Liver (tissue), 3 donors: ENCODE measurements around the gene CGB5.

Experiments used
- GABPA ChIP-seq, 2 donors: IDR thresholded peaks in 1 of 2; conservative IDR thresholded peaks in 1 of 2; 2 replicates each; pipeline ENCODE4 v1.6.1; 2016; ENCODE audit warnings: antibody characterized with exemption in 2 of 2, mild to moderate bottlenecking in 1 of 2, moderate library complexity in 1 of 2
- TF ChIP-seq, protein P1 (sequence below): fragments of 150-350 bp; IDR thresholded peaks from 2 replicates; pipeline ENCODE4 v1.5.1; 2017; ENCODE audit warnings: improper control_type of control experiment, low read depth, low read length; ENCODE audit not compliant: missing input control
- TF ChIP-seq, protein P2 (sequence below): IDR thresholded peaks from 2 replicates; pipeline ENCODE4 v1.6.1; 2016; ENCODE audit warnings: antibody characterized with exemption
- donor health status: healthy.
- donor health status: healthy.

DNA sequence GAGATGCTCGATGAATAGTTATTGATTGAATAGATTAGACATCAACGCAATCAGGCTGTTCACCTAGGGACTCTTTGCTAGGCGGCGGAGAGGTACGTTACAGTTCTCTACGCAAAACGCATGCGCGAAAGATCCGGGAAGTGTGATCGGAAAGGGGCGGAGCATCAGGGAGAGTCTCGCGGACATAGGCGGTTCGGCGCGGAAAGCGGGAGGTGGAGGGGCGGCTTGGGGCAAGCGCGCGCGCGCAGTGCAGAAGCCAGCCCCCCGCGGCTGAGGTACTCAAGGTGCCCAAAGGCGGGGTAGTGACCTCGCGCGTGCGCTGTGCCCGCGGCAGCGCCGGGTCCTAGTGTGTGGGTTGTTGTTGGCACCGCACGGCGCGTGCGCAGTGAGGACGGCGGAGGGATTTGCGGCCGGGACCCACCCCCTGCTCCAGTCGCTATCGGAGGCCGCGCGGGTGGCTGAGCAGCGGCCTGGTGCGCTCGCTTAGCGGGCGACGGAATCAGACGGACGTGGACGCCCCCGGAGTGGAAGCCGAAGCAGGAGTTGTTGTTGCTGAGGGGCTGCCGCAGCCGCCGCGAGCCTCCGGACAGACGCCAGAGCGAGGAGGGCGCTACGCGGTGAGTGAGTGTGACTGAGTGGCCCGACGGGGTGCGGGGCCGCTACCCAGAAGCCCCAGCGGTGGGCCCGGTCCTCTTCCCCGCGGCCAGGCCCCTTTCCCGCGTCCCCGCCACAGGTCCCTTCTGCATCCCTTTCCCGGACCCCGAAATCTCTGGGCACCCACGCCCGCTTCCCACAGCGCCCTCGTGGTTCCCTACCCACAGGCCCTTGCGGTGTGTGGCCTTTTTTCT is 41.6 kb downstream of the CGB5 start, which contains the start of gene SNRNP70:
- TF ChIP-seq, protein P1, sequence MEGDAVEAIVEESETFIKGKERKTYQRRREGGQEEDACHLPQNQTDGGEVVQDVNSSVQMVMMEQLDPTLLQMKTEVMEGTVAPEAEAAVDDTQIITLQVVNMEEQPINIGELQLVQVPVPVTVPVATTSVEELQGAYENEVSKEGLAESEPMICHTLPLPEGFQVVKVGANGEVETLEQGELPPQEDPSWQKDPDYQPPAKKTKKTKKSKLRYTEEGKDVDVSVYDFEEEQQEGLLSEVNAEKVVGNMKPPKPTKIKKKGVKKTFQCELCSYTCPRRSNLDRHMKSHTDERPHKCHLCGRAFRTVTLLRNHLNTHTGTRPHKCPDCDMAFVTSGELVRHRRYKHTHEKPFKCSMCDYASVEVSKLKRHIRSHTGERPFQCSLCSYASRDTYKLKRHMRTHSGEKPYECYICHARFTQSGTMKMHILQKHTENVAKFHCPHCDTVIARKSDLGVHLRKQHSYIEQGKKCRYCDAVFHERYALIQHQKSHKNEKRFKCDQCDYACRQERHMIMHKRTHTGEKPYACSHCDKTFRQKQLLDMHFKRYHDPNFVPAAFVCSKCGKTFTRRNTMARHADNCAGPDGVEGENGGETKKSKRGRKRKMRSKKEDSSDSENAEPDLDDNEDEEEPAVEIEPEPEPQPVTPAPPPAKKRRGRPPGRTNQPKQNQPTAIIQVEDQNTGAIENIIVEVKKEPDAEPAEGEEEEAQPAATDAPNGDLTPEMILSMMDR = no peak
- peak in 1 of 2 donors; percentile 67 for TF ChIP-seq GABPA (IDR thresholded peaks at IDR 0.05 in 1 of 2, conservative IDR thresholded peaks at IDR 0.05 in 1 of 2)
- TF ChIP-seq, protein P2, sequence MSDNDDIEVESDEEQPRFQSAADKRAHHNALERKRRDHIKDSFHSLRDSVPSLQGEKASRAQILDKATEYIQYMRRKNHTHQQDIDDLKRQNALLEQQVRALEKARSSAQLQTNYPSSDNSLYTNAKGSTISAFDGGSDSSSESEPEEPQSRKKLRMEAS = peak; percentile 75
